ENCODE measurements around the gene OLFML2A.

The OLFML2A gene

GRCh38 chr9:124809211-124809610 is 32.3 kb downstream of the OLFML2A start:
- TF ChIP-seq GATA2 (IDR thresholded peaks at IDR 0.05; ENCODE audit: low read depth, low read length): 0 out of 2 replicates have a peak, but pooled peaks have one; percentile 19
- TF ChIP-seq GATA3 (IDR thresholded peaks at IDR 0.05; ENCODE audit: low read depth, low read length): no peak

- TF ChIP-seq GATA3 (IDR thresholded peaks at IDR 0.05; ENCODE audit: low read depth, low read length) (no peak), GATA2 (IDR thresholded peaks at IDR 0.05; ENCODE audit: low read depth, low read length) (no peak)
Observed at GRCh38 chr9:124809741-124810500, 33.0 kb downstream of the OLFML2A start.

GRCh38 chr9:124810663-124811355 is 33.9 kb downstream of the OLFML2A start:
- TF ChIP-seq GATA2 (IDR thresholded peaks at IDR 0.05; ENCODE audit: low read depth, low read length): no peak
- TF ChIP-seq GATA3 (IDR thresholded peaks at IDR 0.05; ENCODE audit: low read depth, low read length): no peak

- TF ChIP-seq GATA2 (IDR thresholded peaks at IDR 0.05; ENCODE audit: low read depth, low read length) (no peak), GATA3 (IDR thresholded peaks at IDR 0.05; ENCODE audit: low read depth, low read length) (no peak)
Observed at GRCh38 chr9:124812441-124812876, 35.5 kb downstream of the OLFML2A start.

- TF ChIP-seq GATA2 (IDR thresholded peaks at IDR 0.05; ENCODE audit: low read depth, low read length) (no peak), GATA3 (IDR thresholded peaks at IDR 0.05; ENCODE audit: low read depth, low read length) (no peak)
Observed at GRCh38 chr9:124813041-124813440, 36.1 kb downstream of the OLFML2A start.

- TF ChIP-seq GATA3 (IDR thresholded peaks at IDR 0.05; ENCODE audit: low read depth, low read length): no peak
- TF ChIP-seq GATA2 (IDR thresholded peaks at IDR 0.05; ENCODE audit: low read depth, low read length): no peak
Observed at GRCh38 chr9:124813501-124814163, 36.7 kb downstream of the OLFML2A start.

- TF ChIP-seq GATA2 (IDR thresholded peaks at IDR 0.05; ENCODE audit: low read depth, low read length): no peak
- TF ChIP-seq GATA3 (IDR thresholded peaks at IDR 0.05; ENCODE audit: low read depth, low read length): no peak
Observed at GRCh38 chr9:124814164-124814535, 37.2 kb downstream of the OLFML2A start.

- no peak for TF ChIP-seq GATA3 (IDR thresholded peaks at IDR 0.05; ENCODE audit: low read depth, low read length)
- no peak for TF ChIP-seq GATA2 (IDR thresholded peaks at IDR 0.05; ENCODE audit: low read depth, low read length)
Observed at GRCh38 chr9:124815601-124816000, 38.7 kb downstream of the OLFML2A start.

- TF ChIP-seq GATA2 (IDR thresholded peaks at IDR 0.05; ENCODE audit: low read depth, low read length) (peak; percentile 94), GATA3 (IDR thresholded peaks at IDR 0.05; ENCODE audit: low read depth, low read length) (no peak)
Observed at GRCh38 chr9:124818431-124819281, 41.7 kb downstream of the OLFML2A start.

GRCh38 chr9:124820698-124821623 is 44.0 kb downstream of the OLFML2A start:
- TF ChIP-seq GATA3 (IDR thresholded peaks at IDR 0.05; ENCODE audit: low read depth, low read length): no peak

GRCh38 chr9:124828489-124829333 is 51.8 kb downstream of the OLFML2A start:
- TF ChIP-seq GATA2 (IDR thresholded peaks at IDR 0.05; ENCODE audit: low read depth, low read length) (no peak), GATA3 (IDR thresholded peaks at IDR 0.05; ENCODE audit: low read depth, low read length) (no peak)

- TF ChIP-seq GATA2 (IDR thresholded peaks at IDR 0.05; ENCODE audit: low read depth, low read length) (no peak), GATA3 (IDR thresholded peaks at IDR 0.05; ENCODE audit: low read depth, low read length) (no peak)
Observed at GRCh38 chr9:124829334-124829669, 52.4 kb downstream of the OLFML2A start.
